ENCODE results near the gene ARMC6.

ARMC6 gene

GRCh38 chr19:19055701-19056100 lies 22.3 kb downstream of the ARMC6 start:
- DNase-seq, result no peak

GRCh38 chr19:19056636-19057275 lies 23.4 kb downstream of the ARMC6 start:
- DNase-seq, result no peak

- DNase-seq, result no peak
Measured at GRCh38 chr19:19057317-19057716, 23.9 kb downstream of the ARMC6 start.

- no peak for DNase-seq
Measured at GRCh38 chr19:19057720-19058119, 24.3 kb downstream of the ARMC6 start.

GRCh38 chr19:19059018-19059836 lies 25.8 kb downstream of the ARMC6 start:
- DNase-seq, result no peak

GRCh38 chr19:19059837-19060611 lies 26.6 kb downstream of the ARMC6 start:
- no peak for DNase-seq

- no peak for DNase-seq
Measured at GRCh38 chr19:19061506-19061905, 28.1 kb downstream of the ARMC6 start.

DNA sequence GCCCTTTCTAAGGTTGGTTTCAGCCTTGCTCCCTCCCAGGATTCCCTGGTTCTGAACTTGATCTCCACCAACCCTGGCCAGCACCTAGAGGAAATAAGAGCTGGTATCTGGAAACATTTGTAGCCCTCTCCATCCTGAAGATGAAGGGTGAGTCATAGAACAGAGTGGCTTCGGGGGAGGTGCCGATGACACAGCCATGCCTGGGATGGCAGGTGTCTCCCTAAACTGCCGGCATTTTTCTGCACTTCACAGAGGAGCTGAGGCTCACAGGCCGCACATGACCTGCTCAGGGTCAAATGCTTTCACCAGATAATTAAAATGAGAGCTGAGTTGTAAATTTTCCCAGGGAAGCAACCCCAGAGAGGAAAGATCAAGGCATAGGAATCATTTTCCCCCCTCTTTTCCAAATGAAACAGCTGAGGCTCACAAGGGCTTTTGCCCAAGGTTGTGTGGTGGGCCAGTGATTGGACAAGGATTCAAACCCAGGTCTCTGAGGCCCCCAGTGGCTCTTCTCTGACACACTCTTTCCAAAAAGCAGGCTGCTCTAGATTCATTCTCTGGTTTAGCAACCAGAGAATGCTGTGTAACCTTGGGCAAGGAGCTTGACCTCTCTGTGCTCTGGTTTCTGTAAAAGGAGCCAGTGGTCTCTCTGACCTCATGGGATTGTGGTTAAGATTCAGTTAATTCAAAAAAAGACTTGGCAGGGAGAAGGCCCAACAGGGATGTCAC lies 29.2 kb downstream of the ARMC6 start:
- DNase-seq, result peak; percentile 49 to 51

- peak; percentile 99 for DNase-seq
Measured at GRCh38 chr19:19063183-19064097, 30.0 kb downstream of the ARMC6 start, which contains the start of gene SLC25A42. Gene SLC25A42, plus strand, starts transcription at chr19:19063994. Its CDS starts 32,131 bp downstream, at chr19:19096125.

DNA sequence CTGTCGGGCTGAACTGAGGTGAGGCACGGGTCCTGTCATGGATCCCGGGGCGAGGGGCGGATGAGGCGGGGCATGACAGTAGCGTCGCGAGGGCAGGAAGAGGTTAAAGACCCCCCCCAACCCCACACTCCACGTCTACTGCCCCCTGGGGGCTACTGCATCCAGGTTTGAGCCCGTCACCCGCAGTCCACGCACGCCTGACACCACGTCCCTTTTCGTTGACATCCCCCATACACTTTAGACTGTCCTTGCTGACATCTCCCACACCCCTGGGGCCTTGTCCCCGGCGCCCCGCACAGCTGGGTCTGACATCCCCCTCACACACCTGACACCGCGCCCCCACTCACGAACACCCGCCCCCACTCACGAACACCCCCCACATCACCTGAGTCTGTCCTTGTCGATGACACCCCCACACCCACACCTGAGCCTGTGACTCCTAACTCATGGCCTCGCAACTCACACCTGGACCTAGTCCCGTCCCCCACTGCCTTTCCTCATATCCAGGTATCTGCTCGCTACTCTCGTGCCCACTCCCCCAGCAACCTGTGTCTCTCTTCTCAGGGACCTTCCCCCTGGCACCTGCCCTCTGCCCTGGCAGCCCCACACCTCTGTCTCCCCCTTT lies 30.8 kb downstream of the ARMC6 start:
- DNase-seq, result peak in 1 of 2 experiments; percentile 38

- DNase-seq, result peak; percentile 65
Measured at GRCh38 chr19:19064811-19065745, 31.7 kb downstream of the ARMC6 start.

- no peak for DNase-seq
Measured at GRCh38 chr19:19067276-19068072, 34.1 kb downstream of the ARMC6 start.

- no peak for DNase-seq
Measured at GRCh38 chr19:19068659-19069654, 35.6 kb downstream of the ARMC6 start.

- no peak for DNase-seq
Measured at GRCh38 chr19:19071897-19072296, 38.5 kb downstream of the ARMC6 start.

DNA sequence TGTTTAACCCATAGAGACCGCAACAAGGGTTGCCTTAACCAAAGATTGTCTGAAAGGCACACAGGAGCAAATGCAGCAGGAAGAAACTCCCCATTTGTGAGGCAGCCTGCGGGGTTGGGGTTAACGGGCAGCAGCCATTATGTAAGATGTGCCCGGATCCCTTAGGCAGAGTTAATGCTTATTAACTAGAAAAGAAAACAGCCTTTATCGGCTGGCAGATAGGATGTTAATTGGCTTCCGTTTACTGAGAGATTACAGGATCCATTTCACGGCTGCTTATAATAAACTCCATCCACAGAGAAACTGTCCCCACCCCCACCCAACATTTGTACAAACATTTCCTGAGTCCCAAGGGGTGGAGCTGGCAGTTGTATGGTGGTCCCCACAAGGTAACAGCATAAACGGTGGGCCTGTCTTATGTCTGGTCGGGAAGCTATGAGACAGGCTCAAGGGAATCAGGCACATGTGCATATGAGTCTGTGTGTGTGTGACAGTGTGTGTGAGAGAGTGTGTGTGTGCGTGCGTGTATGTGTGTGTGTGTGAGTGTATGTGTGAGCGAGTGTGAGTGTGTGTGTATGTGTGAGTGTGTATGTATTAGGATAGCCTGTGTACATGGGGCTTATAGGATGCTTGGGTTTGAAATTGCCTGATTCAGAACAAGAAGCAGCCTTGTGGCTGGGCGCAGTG lies 40.9 kb downstream of the ARMC6 start:
- no peak for DNase-seq

DNA sequence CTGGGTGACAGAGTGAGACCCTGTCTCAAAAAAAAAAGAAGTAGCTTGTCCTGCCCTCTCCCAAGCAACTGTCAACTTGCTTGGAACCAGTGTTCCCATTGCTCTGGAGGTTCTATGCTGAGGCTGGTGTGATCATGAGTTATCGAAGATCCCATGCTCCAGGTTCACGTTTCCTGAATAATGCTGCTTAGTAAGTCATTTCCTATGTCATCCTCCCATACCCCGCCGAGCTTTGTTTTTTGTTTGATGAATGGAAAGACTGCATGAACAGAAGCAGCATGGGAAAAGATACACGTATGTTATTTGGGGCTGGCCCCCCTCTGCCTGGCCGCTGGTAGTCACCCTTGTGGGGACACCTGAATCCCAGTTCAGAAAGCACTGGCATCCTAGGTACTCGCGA lies 41.7 kb downstream of the ARMC6 start:
- DNase-seq, result no peak

GRCh38 chr19:19076476-19076875 lies 43.1 kb downstream of the ARMC6 start:
- DNase-seq, result no peak

Data from activated T-cell treated with anti-CD3 and anti-CD28 coated beads, Interleukin-2, amount 50 U/mL, for 48 hours (primary cell).